Testis (tissue), 2 donors: Measurements from ENCODE around the gene AUTS2.

ENCODE experiments used
- CTCF ChIP-seq, 3 experiments: fragments of 450-650 bp in 2 of 3; fragments of 200-600 bp in 1 of 3; sonication (generic) in 1 of 3; IDR thresholded peaks; one replicate each; pipeline ENCODE4 v1.5.1; 2016 to 2019; ENCODE audit warnings: antibody characterized with exemption in 3 of 3, mild to moderate bottlenecking in 2 of 3, moderate library complexity in 1 of 3
- POLR2A ChIP-seq: fragments of 450-650 bp; IDR thresholded peaks from one replicate; pipeline ENCODE4 v1.6.1; 2017; ENCODE audit warnings: antibody characterized with exemption, mild to moderate bottlenecking, moderate library complexity

DNA sequence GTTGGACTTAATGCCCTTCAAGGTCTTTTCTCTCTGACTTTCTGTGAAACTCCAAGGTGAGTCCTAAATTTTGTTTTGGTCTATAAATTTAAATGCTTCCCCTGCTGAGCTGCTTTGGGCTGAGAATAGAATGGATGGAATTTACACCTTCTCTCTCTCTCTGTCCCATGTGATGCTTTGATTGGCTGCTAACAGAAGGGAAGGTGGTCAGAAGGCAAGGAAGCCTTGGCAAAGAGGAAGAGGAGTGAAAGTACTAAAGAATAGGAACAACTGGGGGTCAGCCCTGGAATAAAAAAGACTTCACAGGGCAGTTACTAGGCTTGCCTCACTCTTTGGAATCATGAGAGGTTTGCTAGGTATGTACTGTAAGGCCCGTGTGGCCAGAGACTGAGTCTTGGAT lies 260.2 kb downstream of the AUTS2 start:
- TF ChIP-seq POLR2A (no peak), CTCF (IDR thresholded peaks at IDR 0.05) (no peak)
